GM12892 (cell line): ENCODE results near the gene TTC28.

ENCODE experiments used
- POLR2A ChIP-seq: IDR thresholded peaks from 2 replicates; pipeline ENCODE4 v1.6.1; 2011; ENCODE audit warnings: low read depth, low read length, control low read depth
- POLR2AphosphoS5 ChIP-seq: IDR thresholded peaks from 2 replicates; pipeline ENCODE4 v1.6.1; 2011; ENCODE audit warnings: low read depth, low read length, control low read depth
- TAF1 ChIP-seq: IDR thresholded peaks from 2 replicates; pipeline ENCODE4 v1.6.1; 2011; ENCODE audit warnings: low read depth, mild to moderate bottlenecking, control low read depth, low read length, borderline replicate concordance

DNA sequence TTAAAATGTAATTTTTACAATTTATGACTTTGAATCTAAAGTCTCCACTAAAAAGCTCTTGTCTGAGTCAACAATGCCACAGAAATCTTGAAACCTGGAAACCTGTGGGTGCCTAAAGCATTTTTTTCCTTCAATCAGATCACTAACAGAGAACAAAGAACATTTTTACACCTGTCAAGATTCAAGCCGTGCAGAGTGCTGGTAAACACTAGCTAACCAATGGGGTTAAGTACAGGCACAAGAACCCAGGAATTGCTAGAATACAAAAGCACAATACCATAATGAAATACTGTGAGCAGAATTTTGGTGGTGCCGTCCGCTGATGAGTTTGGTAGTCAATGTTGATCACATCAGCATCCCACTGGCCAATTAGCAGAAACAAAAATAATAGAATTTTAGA, 380.3 kb downstream of the TTC28 start:
- TF ChIP-seq POLR2A, result no peak
- TF ChIP-seq POLR2AphosphoS5, result no peak
- TF ChIP-seq TAF1, result no peak
